A549 (cell line): ENCODE data around the gene BRD8. TPM values are rescaled to one million over a fixed set of nuclear protein-coding genes. Genes with fewer than 3 reads are reported as not detected.

Experiments
- ATAC-seq, 2 experiments: fragments of 200-7000 bp in 1 of 2; fragments of >200 bp in 1 of 2; cut with Nextera tagmentation in 1 of 2; cut with Tn5 transposase in 1 of 2; 3 replicates each; pipeline versions ENCODE4 v1.8.0 to v1.9.1; 2018 to 2020; ENCODE audit warnings: mild to moderate bottlenecking in 1 of 2, moderate library complexity in 1 of 2
- CTCF ChIA-PET: fragments of 300-600 bp; sonication (Branson Sonifier 250); formaldehyde crosslinking; extraction: SDS; loops from one replicate; lab custom pipeline; 2021; ENCODE audit warnings: antibody characterized with exemption, inconsistent platforms; lab: Yijun Ruan, JAX
- POLR2A ChIA-PET: fragments of 350-600 bp; formaldehyde crosslinking; extraction: SDS; loops from one replicate; lab custom pipeline; 2021; ENCODE audit warnings: antibody characterized with exemption, inconsistent platforms; lab: Yijun Ruan, JAX
- DNase-seq, 2 experiments: peaks; one replicate each; pipeline versions ENCODE4 v3.0.0 to v3.0.0-alpha.2; 2011 to 2016; ENCODE audit warnings: low read depth in 1 of 2, low spot score in 1 of 2
- FAIRE-seq: peaks from 2 replicates; lab custom pipeline; 2011; peaks lifted over from hg19 to GRCh38; lab: Jason Lieb, UNC
- H3K27ac ChIP-seq, 2 experiments: fragments of >200 bp; sonication (Bioruptor Twin); formaldehyde crosslinking; 3 replicates each; pipeline ENCODE4 v1.5.1; 2016 to 2017
- H3K4me1 ChIP-seq: fragments of >200 bp; sonication (Bioruptor Twin); formaldehyde crosslinking; 3 replicates; pipeline ENCODE4 v1.6.1; 2016
- H3K4me2 ChIP-seq: fragments of >200 bp; sonication (Bioruptor Twin); formaldehyde crosslinking; 3 replicates; pipeline ENCODE4 v1.6.1; 2016
- H3K4me3 ChIP-seq: fragments of >200 bp; sonication (Bioruptor Twin); formaldehyde crosslinking; 3 replicates; pipeline ENCODE4 v1.5.1; 2016
- H3K9me3 ChIP-seq: fragments of >200 bp; sonication (Bioruptor Twin); formaldehyde crosslinking; 3 replicates; pipeline ENCODE4 v1.6.1; 2016
- ATOH8 ChIP-seq: fragments of 250-450 bp; sonication (Bioruptor Pico); IDR thresholded peaks from 2 replicates; pipeline ENCODE4 v1.5.0; 2020; ENCODE audit warnings: low read depth, mild to moderate bottlenecking, moderate library complexity
- HDAC2 ChIP-seq: fragments of 200-600 bp; sonication (generic); IDR thresholded peaks from 2 replicates; pipeline ENCODE4 v1.6.1; 2016
- JUN ChIP-seq, 2 experiments: fragments of >200 bp; sonication (Bioruptor Twin); formaldehyde crosslinking; IDR thresholded peaks; 2 replicates in 1 of 2; 3 replicates in 1 of 2; pipeline ENCODE4 v1.6.1; 2016 to 2017
- KDM5A ChIP-seq: fragments of 200-600 bp; sonication (generic); IDR thresholded peaks from 2 replicates; pipeline ENCODE4 v1.6.1; 2016; ENCODE audit warnings: antibody characterized with exemption, mild to moderate bottlenecking
- MAZ ChIP-seq: fragments of 150-350 bp; IDR thresholded peaks from 2 replicates; pipeline ENCODE4 v1.6.1; 2014; ENCODE audit warnings: antibody characterized with exemption, low read depth, low read length, borderline replicate concordance
- PHF8 ChIP-seq: fragments of 200-600 bp; sonication (generic); IDR thresholded peaks from 2 replicates; pipeline ENCODE4 v1.6.1; 2016; ENCODE audit warnings: low read depth, mild to moderate bottlenecking, antibody characterized with exemption, moderate library complexity, borderline replicate concordance
- REST ChIP-seq: fragments of 200-600 bp; sonication (generic); IDR thresholded peaks from 2 replicates; pipeline ENCODE4 v1.6.1; 2016; ENCODE audit warnings: antibody characterized with exemption, mild to moderate bottlenecking, moderate library complexity
- ZSCAN20 ChIP-seq: fragments of 250-450 bp; sonication (Bioruptor Pico); IDR thresholded peaks from 2 replicates; pipeline ENCODE4 v1.8.0; 2022; ENCODE audit warnings: mild to moderate bottlenecking, moderate library complexity
- WGBS: methylation state at CpG from one replicate; pipeline ENCODE4 v1.1.6; 2017; ENCODE audit errors: missing lambda C conversion rate; 5-methylcytosine and 5-hydroxymethylcytosine counted together
- polyA plus RNA-seq, 4 experiments: library from polyadenylated mRNA; depleted of rRNA in 3 of 4; stranded (reverse); fragments of >200 nt; fragmentation: RNase III in 1 of 4; extraction: RNeasy Plus Mini Kit Qiagen cat#74134 plus additional on column Dnase treatment in 1 of 4; gene quantifications; 2 replicates in 3 of 4; 3 replicates in 1 of 4; pipeline ENCODE4 v1.2.3, GENCODE V29; 2011 to 2017

Gene BRD8
- polyA plus RNA-seq, 2 of the 4 experiments (the other 2 are of a cell fraction) = 65.7 to 85.8 TPM

- TF ChIP-seq REST (no peak), ATOH8 (no peak), KDM5A (no peak)
- TF ChIP-seq, all 56 proteins: peak for 4
Observed at GRCh38 chr5:138180183-138180782, 1.9 kb upstream of the BRD8 start (continued).

GRCh38 chr5:138179277-138179857 lies 937 bp upstream of the BRD8 start:
- no peaks in the 10 kb centered on the region for H3K9me3 ChIP-seq
- H3K27ac ChIP-seq = peak overlapping the region; percentile 68 to 92
- peak; percentile 6 to 29 for DNase-seq
- H3K4me1 ChIP-seq = peaks cover 15% of the 10 kb centered on the region
- H3K4me3 ChIP-seq = peak overlapping the region; percentile 80
- 2% methylated on average over 23 of the region's 23 CpGs for WGBS
- ChIA-PET POLR2A (interaction anchor here (0.8 to 1.2 kb wide), 8 partner anchors 12 to 325 kb away, joined by 4 to 10 read pairs (median 4); partner anchors contain the start of genes CDC23, CDC25C and FAM53C), CTCF (interaction anchor here (0.6 to 6.3 kb wide), 33 partner anchors 9 to 335 kb away, joined by 3 to 41 read pairs (median 4); partner anchors contain the start of genes CDC25C, EGR1, KDM3B and NME5)
- H3K4me2 ChIP-seq = peak overlapping the region; percentile 90
- TF ChIP-seq HDAC2 (peak; percentile 24; the same call in 1 of the 2 replicates), JUN (IDR thresholded peaks at IDR 0.05) (no peak; a peak in 1 of 5 replicates), REST (no peak), ZSCAN20 (CRISPR knock-in tag) (no peak)
- FAIRE-seq = no peak
- peak in 1 of 2 experiments; percentile 2; a peak in 2 of 6 replicates for ATAC-seq

GRCh38 chr5:138177941-138178515 lies 402 bp downstream of the BRD8 start:
- WGBS = under 1% methylated on average over 16 of the region's 16 CpGs
- DNase-seq = peak; percentile 22 to 43
- H3K4me3 ChIP-seq = peak overlapping the region; percentile 80
- peak overlapping the region; percentile 90 for H3K4me2 ChIP-seq
- ATAC-seq = peak; percentile 51 to 56; a peak in 5 of 6 replicates
- CTCF ChIA-PET = interaction anchor here (0.6 to 6.3 kb wide), 12 partner anchors 8 to 325 kb away, joined by 3 to 41 read pairs (median 4); partner anchors contain the start of gene KDM3B
- peak overlapping the region; percentile 76 to 92 for H3K27ac ChIP-seq
- peak; percentile 68 for TF ChIP-seq KDM5A
- peak; percentile 90; the same call in 1 of the 2 replicates for TF ChIP-seq PHF8
- no peak for TF ChIP-seq MAZ
- POLR2A ChIA-PET = interaction anchor here (0.8 kb wide), 2 partner anchors 11 to 424 kb away, joined by 3 read pairs; no protein-coding TSS in a partner anchor
- H3K4me1 ChIP-seq = peaks cover 15% of the 10 kb centered on the region
- no peaks in the 10 kb centered on the region for H3K9me3 ChIP-seq
- FAIRE-seq = no peak
